Activated CD4-positive, alpha-beta memory T cell treated with anti-CD3 and anti-CD28 coated beads for 36 hours (primary cell): ENCODE results near the gene ASB8. TPM values are rescaled to one million over a fixed set of nuclear protein-coding genes. Genes with fewer than 3 reads are reported as not detected.

Source experiments
- CTCF ChIA-PET: fragments of 350-600 bp; sonication (Branson Sonifier 250); formaldehyde crosslinking; loops from one replicate; lab custom pipeline; 2021; ENCODE audit warnings: antibody characterized with exemption, inconsistent platforms; lab: Charles Lee
- POLR2A ChIA-PET: fragments of 350-600 bp; sonication (Branson Sonifier 250); formaldehyde crosslinking; loops from one replicate; lab custom pipeline; 2021; ENCODE audit warnings: antibody characterized with exemption; lab: Charles Lee
- DNase-seq: peaks from one replicate; pipeline ENCODE4 v3.0.0-alpha.2; 2020
- H3K27ac Mint-ChIP-seq: one replicate; pipeline ENCODE4 v1.8.0; 2021; ENCODE audit warnings: mixed read lengths
- H3K27me3 Mint-ChIP-seq: one replicate; pipeline ENCODE4 v1.8.0; 2021; ENCODE audit warnings: mixed read lengths
- H3K36me3 Mint-ChIP-seq: one replicate; pipeline ENCODE4 v1.8.0; 2021; ENCODE audit warnings: mixed read lengths
- H3K4me1 Mint-ChIP-seq: one replicate; pipeline ENCODE4 v1.8.0; 2021; ENCODE audit warnings: low read depth, mixed read lengths
- H3K4me3 Mint-ChIP-seq: one replicate; pipeline ENCODE4 v1.8.0; 2021; ENCODE audit warnings: mild to moderate bottlenecking, mixed read lengths
- H3K9me3 Mint-ChIP-seq: one replicate; pipeline ENCODE4 v1.8.0; 2021; ENCODE audit warnings: mixed read lengths
- intact Hi-C: fragments of 100-400 bp; cut with micrococcal nuclease; formaldehyde crosslinking; loops from one replicate; pipeline ENCODE4 v1.15.1; 2023
- total RNA-seq, 2 experiments: library from RNA; stranded (reverse); gene quantifications; one replicate each; pipeline ENCODE4 v1.2.3, GENCODE V29; 2021

Gene ASB8
- total RNA-seq, 2 experiments from 2014 or later, result 31.4 to 33.6 TPM

GRCh38 chr12:48183091-48183875 is 26.0 kb upstream of the ASB8 start, which contains the start of gene CCDC184:
Gene CCDC184, plus strand, starts transcription at chr12:48183644. Its CDS starts 479 bp downstream, at chr12:48184123.
- no peaks in the 10 kb centered on the region for H3K36me3 Mint-ChIP-seq
- H3K4me3 Mint-ChIP-seq, result peak within 1 kb of the TSS; percentile 92
- intact Hi-C loops, result loop anchor here (1.0 to 10.0 kb wide), 4 partner anchors 15 to 478 kb away; partner anchors contain the start of genes ASB8 and RPAP3
- peaks cover 24% of the 10 kb centered on the region for H3K27me3 Mint-ChIP-seq
- no peaks in the 10 kb centered on the region for H3K9me3 Mint-ChIP-seq
- DNase-seq, result peak; percentile 82
- H3K4me1 Mint-ChIP-seq, result peaks cover 19% of the 10 kb centered on the region
- no peak within 1 kb of the TSS for H3K27ac Mint-ChIP-seq
- ChIA-PET CTCF (interaction anchor here (0.6 to 2.5 kb wide), 22 partner anchors 9 to 440 kb away, joined by 3 to 36 read pairs (median 4); partner anchors contain the start of genes ASB8 and SENP1), POLR2A (interaction anchor here (1.2 to 1.7 kb wide), 3 partner anchors 10 to 26 kb away, joined by 4 to 11 read pairs (median 5); partner anchors contain the start of gene ASB8)

GRCh38 chr12:48182631-48183030 is 25.3 kb upstream of the ASB8 start:
- Mint-ChIP-seq H3K4me1 (peaks cover 19% of the 10 kb centered on the region), H3K4me3 (peak overlapping the region; percentile 92), H3K27ac (no peak overlapping the region), H3K9me3 (no peaks in the 10 kb centered on the region), H3K36me3 (no peaks in the 10 kb centered on the region), H3K27me3 (peaks cover 24% of the 10 kb centered on the region)
- DNase-seq, result no peak
- POLR2A ChIA-PET, result interaction anchor here (1.2 to 1.7 kb wide), 3 partner anchors 10 to 25 kb away, joined by 4 to 11 read pairs (median 5); partner anchors contain the start of gene ASB8
- intact Hi-C loops, result loop anchor here (1.0 to 10.0 kb wide), 4 partner anchors 16 to 478 kb away; partner anchors contain the start of genes ASB8 and RPAP3
- CTCF ChIA-PET, result interaction anchor here (0.6 to 2.5 kb wide), 21 partner anchors 8 to 440 kb away, joined by 3 to 36 read pairs (median 4); partner anchors contain the start of genes ASB8 and SENP1

GRCh38 chr12:48180857-48181495 is 23.7 kb upstream of the ASB8 start:
- DNase-seq, result no peak
- ChIA-PET CTCF (interaction anchor here (1.5 kb wide), 1 partner anchor 16 kb away, joined by 5 read pairs; no protein-coding TSS in a partner anchor), POLR2A (no interaction called here)
- Mint-ChIP-seq H3K36me3 (no peaks in the 10 kb centered on the region), H3K27ac (no peak overlapping the region), H3K4me1 (peaks cover 23% of the 10 kb centered on the region), H3K27me3 (peaks cover 22% of the 10 kb centered on the region), H3K9me3 (no peaks in the 10 kb centered on the region), H3K4me3 (no peak overlapping the region)
- intact Hi-C loops, result loop anchor here (5.0 to 10.0 kb wide), 2 partner anchors 436 to 476 kb away; partner anchors contain the start of gene RPAP3

GRCh38 chr12:48180424-48180823 is 23.1 kb upstream of the ASB8 start:
- intact Hi-C loops, result loop anchor here (5.0 to 10.0 kb wide), 2 partner anchors 437 to 476 kb away; partner anchors contain the start of gene RPAP3
- ChIA-PET POLR2A (no interaction called here), CTCF (interaction anchor here (1.1 to 1.5 kb wide), 2 partner anchors 9 to 17 kb away, joined by 5 to 9 read pairs; no protein-coding TSS in a partner anchor)
- Mint-ChIP-seq H3K4me1 (peaks cover 28% of the 10 kb centered on the region), H3K4me3 (no peak overlapping the region), H3K27ac (no peak overlapping the region), H3K27me3 (peaks cover 16% of the 10 kb centered on the region), H3K36me3 (no peaks in the 10 kb centered on the region), H3K9me3 (no peaks in the 10 kb centered on the region)
- DNase-seq, result no peak

GRCh38 chr12:48179466-48179865 is 22.2 kb upstream of the ASB8 start:
- Mint-ChIP-seq H3K9me3 (no peaks in the 10 kb centered on the region), H3K27ac (no peak overlapping the region), H3K27me3 (peaks cover 7% of the 10 kb centered on the region), H3K4me3 (no peak overlapping the region), H3K4me1 (peaks cover 25% of the 10 kb centered on the region), H3K36me3 (no peaks in the 10 kb centered on the region)
- DNase-seq, result no peak
- POLR2A ChIA-PET, result no interaction called here
- intact Hi-C loops, result no loop called here
- CTCF ChIA-PET, result interaction anchor here (1.1 to 1.2 kb wide), 2 partner anchors 8 to 10 kb away, joined by 3 to 9 read pairs; no protein-coding TSS in a partner anchor

GRCh38 chr12:48177982-48178381 is 20.7 kb upstream of the ASB8 start:
- no peaks in the 10 kb centered on the region for H3K9me3 Mint-ChIP-seq
- H3K36me3 Mint-ChIP-seq, result no peaks in the 10 kb centered on the region
- H3K27me3 Mint-ChIP-seq, result peaks cover 3% of the 10 kb centered on the region
- peaks cover 21% of the 10 kb centered on the region for H3K4me1 Mint-ChIP-seq
- no peak for DNase-seq
- ChIA-PET CTCF (interaction anchor here (1.1 to 2.2 kb wide), 2 partner anchors 10 to 440 kb away, joined by 4 to 5 read pairs; no protein-coding TSS in a partner anchor), POLR2A (no interaction called here)
- intact Hi-C loops, result no loop called here
- H3K4me3 Mint-ChIP-seq, result no peak overlapping the region
- no peak overlapping the region for H3K27ac Mint-ChIP-seq

- H3K4me1 Mint-ChIP-seq, result peaks cover 9% of the 10 kb centered on the region
- no peak for DNase-seq
- no peak overlapping the region for H3K27ac Mint-ChIP-seq
- H3K4me3 Mint-ChIP-seq, result no peak overlapping the region
- intact Hi-C loops, result no loop called here
- no peaks in the 10 kb centered on the region for H3K9me3 Mint-ChIP-seq
- no peaks in the 10 kb centered on the region for H3K36me3 Mint-ChIP-seq
- ChIA-PET CTCF (interaction anchor here (0.7 to 2.2 kb wide), 4 partner anchors 10 to 461 kb away, joined by 3 to 5 read pairs (median 3); no protein-coding TSS in a partner anchor), POLR2A (no interaction called here)
- peaks cover 3% of the 10 kb centered on the region for H3K27me3 Mint-ChIP-seq
Measured at GRCh38 chr12:48176417-48176751, 19.1 kb upstream of the ASB8 start.

GRCh38 chr12:48175613-48176416 is 18.5 kb upstream of the ASB8 start:
- H3K27ac Mint-ChIP-seq, result no peak overlapping the region

GRCh38 chr12:48169011-48169410 is 11.7 kb upstream of the ASB8 start:
- H3K9me3 Mint-ChIP-seq, result no peaks in the 10 kb centered on the region
- no peaks in the 10 kb centered on the region for H3K36me3 Mint-ChIP-seq
- H3K27ac Mint-ChIP-seq, result no peak overlapping the region
- DNase-seq, result no peak
- CTCF ChIA-PET, result no interaction called here
- no peak overlapping the region for H3K4me3 Mint-ChIP-seq
- H3K27me3 Mint-ChIP-seq, result peaks cover 4% of the 10 kb centered on the region
- H3K4me1 Mint-ChIP-seq, result no peaks in the 10 kb centered on the region
- POLR2A ChIA-PET, result no interaction called here
- intact Hi-C loops, result no loop called here

More at GRCh38 chr12:48175613-48176416, 18.5 kb upstream of the ASB8 start:
- ChIA-PET CTCF (interaction anchor here (0.7 to 2.2 kb wide), 6 partner anchors 10 to 460 kb away, joined by 3 to 5 read pairs (median 3); no protein-coding TSS in a partner anchor), POLR2A (no interaction called here)
- H3K9me3 Mint-ChIP-seq, result no peaks in the 10 kb centered on the region
- peaks cover 9% of the 10 kb centered on the region for H3K4me1 Mint-ChIP-seq
- DNase-seq, result no peak
- no peaks in the 10 kb centered on the region for H3K36me3 Mint-ChIP-seq
- intact Hi-C loops, result no loop called here
- peaks cover 3% of the 10 kb centered on the region for H3K27me3 Mint-ChIP-seq
- H3K4me3 Mint-ChIP-seq, result no peak overlapping the region

GRCh38 chr12:48165089-48165981 is 8.0 kb upstream of the ASB8 start:
- H3K36me3 Mint-ChIP-seq, result no peaks in the 10 kb centered on the region
- intact Hi-C loops, result loop anchor here (2.0 kb wide), 2 partner anchors 203 to 261 kb away; partner anchors contain the start of genes TMEM106C and VDR
- H3K27ac Mint-ChIP-seq, result peak overlapping the region; percentile 3
- peaks cover 4% of the 10 kb centered on the region for H3K27me3 Mint-ChIP-seq
- H3K4me1 Mint-ChIP-seq, result no peaks in the 10 kb centered on the region
- CTCF ChIA-PET, result interaction anchor here (0.6 to 2.8 kb wide), 24 partner anchors 9 to 454 kb away, joined by 3 to 13 read pairs (median 4); partner anchors contain the start of genes ASB8, CCDC184, SENP1 and TMEM106C
- H3K4me3 Mint-ChIP-seq, result no peak overlapping the region
- POLR2A ChIA-PET, result no interaction called here
- no peaks in the 10 kb centered on the region for H3K9me3 Mint-ChIP-seq
- peak; percentile 49 for DNase-seq
